Breast epithelium (tissue), 3 donors: ENCODE measurements around the gene RHOT1.

Experiments
- CTCF ChIP-seq, 3 donors: fragments of 450-650 bp; IDR thresholded peaks; one replicate each; pipeline ENCODE4 v1.5.1; 2016 to 2017; ENCODE audit warnings: antibody characterized with exemption in 3 of 3, mild to moderate bottlenecking in 3 of 3, moderate library complexity in 3 of 3
- POLR2A ChIP-seq: fragments of 450-650 bp; IDR thresholded peaks from one replicate; pipeline ENCODE4 v1.6.1; 2016; ENCODE audit warnings: antibody characterized with exemption, mild to moderate bottlenecking, moderate library complexity

GRCh38 chr17:32206861-32207260 lies 64.6 kb downstream of the RHOT1 start:
- TF ChIP-seq CTCF (IDR thresholded peaks at IDR 0.05) (no peak), POLR2A (no peak)
